ENCODE results near the gene TBL1XR1. TPM values are rescaled to one million over a fixed set of nuclear protein-coding genes. Genes with fewer than 3 reads are reported as not detected.

Gene TBL1XR1
- total RNA-seq, 1 experiment from 2014 or later = 175 TPM

GRCh38 chr3:177061369-177061768, 135.9 kb downstream of the TBL1XR1 start:
- no peak overlapping the region for H2BK120ac ChIP-seq (ENCODE audit: low read depth, low read length, poor library complexity, severe bottlenecking)
- H2BK12ac ChIP-seq (ENCODE audit: insufficient read length, low read depth, low read length) = no peak overlapping the region
- H3K14ac ChIP-seq (ENCODE audit: insufficient read depth, low read length) = no peak overlapping the region
- no peaks in the 10 kb centered on the region for H3K9me3 ChIP-seq (ENCODE audit: control insufficient read depth, low read depth, low read length)
- no peak overlapping the region for H2AFZ ChIP-seq (ENCODE audit: low read length)
- Mint-ChIP-seq H3K36me3 (ENCODE audit: insufficient read depth in 1 of 3, low read depth in 3 of 3) (no peaks in the 10 kb centered on the region; a peak in 1 of 7 replicates), H3K4me3 (no peak overlapping the region), H3K27ac (no peak overlapping the region), H3K27me3 (ENCODE audit: low read depth) (no peaks in the 10 kb centered on the region), H3K4me1 (peaks cover 8 to 10% of the 10 kb centered on the region in 2 experiments; a peak in 3 of 4 replicates), H3K9me3 (no peaks in the 10 kb centered on the region)
- H2AK5ac ChIP-seq (ENCODE audit: insufficient read length, low read length) = no peak overlapping the region
- no peaks in the 10 kb centered on the region; the same call in 1 of the 2 replicates for H3K4me1 ChIP-seq (ENCODE audit: insufficient read depth, low read length)
- H3K56ac ChIP-seq (ENCODE audit: insufficient read length, low read depth, low read length) = no peak overlapping the region
- H3K4me2 ChIP-seq (ENCODE audit: insufficient read depth, insufficient read length, low read length) = no peak overlapping the region
- no peak for DNase-seq
- H3K79me2 ChIP-seq (ENCODE audit: insufficient read depth, low read length) = peaks cover 5% of the 10 kb centered on the region; the same call in 1 of the 2 replicates
- no CpG with 5 or more reads among the region's 4 CpGs for WGBS (ENCODE audit: extremely low coverage, insufficient read length, low lambda C conversion rate)
- no peak overlapping the region for H2BK5ac ChIP-seq (ENCODE audit: insufficient read length, low read length)
- H2BK20ac ChIP-seq (ENCODE audit: low read depth, low read length, poor library complexity, severe bottlenecking) = no peak overlapping the region
- H3T11ph ChIP-seq (ENCODE audit: low read length) = no peak overlapping the region
- H4K91ac ChIP-seq (ENCODE audit: insufficient read length, low read depth, low read length) = no peak overlapping the region
- no peak overlapping the region for H3K23ac ChIP-seq (ENCODE audit: insufficient read length, low read depth, low read length)
- H3K23me2 ChIP-seq (ENCODE audit: insufficient read length, low read depth, low read length, poor library complexity, severe bottlenecking) = no peaks in the 10 kb centered on the region
- H3K18ac ChIP-seq (ENCODE audit: insufficient read length, low read depth, low read length) = no peak overlapping the region
- no peak overlapping the region for H4K5ac ChIP-seq (ENCODE audit: insufficient read length, low read depth, low read length)
- TF ChIP-seq, protein P1, sequence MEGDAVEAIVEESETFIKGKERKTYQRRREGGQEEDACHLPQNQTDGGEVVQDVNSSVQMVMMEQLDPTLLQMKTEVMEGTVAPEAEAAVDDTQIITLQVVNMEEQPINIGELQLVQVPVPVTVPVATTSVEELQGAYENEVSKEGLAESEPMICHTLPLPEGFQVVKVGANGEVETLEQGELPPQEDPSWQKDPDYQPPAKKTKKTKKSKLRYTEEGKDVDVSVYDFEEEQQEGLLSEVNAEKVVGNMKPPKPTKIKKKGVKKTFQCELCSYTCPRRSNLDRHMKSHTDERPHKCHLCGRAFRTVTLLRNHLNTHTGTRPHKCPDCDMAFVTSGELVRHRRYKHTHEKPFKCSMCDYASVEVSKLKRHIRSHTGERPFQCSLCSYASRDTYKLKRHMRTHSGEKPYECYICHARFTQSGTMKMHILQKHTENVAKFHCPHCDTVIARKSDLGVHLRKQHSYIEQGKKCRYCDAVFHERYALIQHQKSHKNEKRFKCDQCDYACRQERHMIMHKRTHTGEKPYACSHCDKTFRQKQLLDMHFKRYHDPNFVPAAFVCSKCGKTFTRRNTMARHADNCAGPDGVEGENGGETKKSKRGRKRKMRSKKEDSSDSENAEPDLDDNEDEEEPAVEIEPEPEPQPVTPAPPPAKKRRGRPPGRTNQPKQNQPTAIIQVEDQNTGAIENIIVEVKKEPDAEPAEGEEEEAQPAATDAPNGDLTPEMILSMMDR (conservative IDR thresholded peaks at IDR 0.05) = no peak
- H3K4ac ChIP-seq (ENCODE audit: low read depth, low read length) = no peak overlapping the region
- H3K27me3 ChIP-seq (ENCODE audit: insufficient read depth, low read length) = no peaks in the 10 kb centered on the region
- H4K20me1 ChIP-seq (ENCODE audit: control insufficient read depth, insufficient read depth, insufficient read length) = no peaks in the 10 kb centered on the region
- H3K79me1 ChIP-seq (ENCODE audit: insufficient read depth, low read depth, low read length, poor library complexity, severe bottlenecking) = peaks cover 3% of the 10 kb centered on the region
- H3K9ac ChIP-seq (ENCODE audit: extremely low read depth, insufficient read length, low read length) = no peak overlapping the region
- no peak overlapping the region for H2BK15ac ChIP-seq (ENCODE audit: low read depth, low read length)
- no peak overlapping the region for H4K8ac ChIP-seq (replicated peaks; ENCODE audit: insufficient read length, low read depth, low read length)
- no peak overlapping the region for H3K27ac ChIP-seq (ENCODE audit: insufficient read length, low read depth, low read length)

Measured in H9 (cell line).